HepG2 (cell line): ENCODE data around the gene PHYHIPL. TPM values are rescaled to one million over a fixed set of nuclear protein-coding genes. Genes with fewer than 3 reads are reported as not detected.

ENCODE experiments used
- ATAC-seq: fragments of 200-7000 bp; cut with Tn5 transposase; 3 replicates; pipeline ENCODE4 v1.9.1; 2020; ENCODE audit warnings: mild to moderate bottlenecking, moderate library complexity
- BruUV-seq: library from RNA; stranded (reverse); fragments of 400-500 nt; replicated peaks from 2 replicates; lab custom pipeline; 2021; lab: Mats Ljungman, UMichigan
- CTCF ChIA-PET: fragments of 300-600 bp; formaldehyde crosslinking; extraction: SDS; loops from one replicate; lab custom pipeline; 2021; ENCODE audit warnings: low total read pairs, inconsistent platforms, low intra/inter-chr PET ratio; lab: Yijun Ruan, JAX
- POLR2A ChIA-PET: fragments of 350-600 bp; sonication (Branson Sonifier 250); formaldehyde crosslinking; loops from one replicate; lab custom pipeline; 2020; ENCODE audit warnings: antibody characterized with exemption, inconsistent platforms; lab: Yijun Ruan, JAX
- DNase-seq: peaks from one replicate; pipeline ENCODE4 v3.0.0-alpha.2; 2015; ENCODE audit warnings: low spot score
- FAIRE-seq: peaks from 3 replicates; lab custom pipeline; 2011; peaks lifted over from hg19 to GRCh38; lab: Jason Lieb, UNC
- H2AFZ ChIP-seq: one replicate; pipeline ENCODE4 v1.6.1; 2011; ENCODE audit warnings: low read length, inconsistent platforms
- H3K27ac ChIP-seq: fragments of 300-600 bp; 3 replicates; pipeline ENCODE4 v1.8.0; 2011; ENCODE audit warnings: mixed run types, mild to moderate bottlenecking, mixed read lengths, low read length, inconsistent platforms; ENCODE audit not compliant: insufficient read depth; ENCODE audit errors: extremely low read length
- H3K27me3 ChIP-seq, 2 experiments: fragments of 200-600 bp in 1 of 2; 2 replicates in 1 of 2; 3 replicates in 1 of 2; pipeline versions ENCODE4 v1.6.0 to v1.8.0; 2011; ENCODE audit warnings: low read length in 2 of 2, mild to moderate bottlenecking in 2 of 2, moderate library complexity in 2 of 2, inconsistent platforms in 1 of 2; ENCODE audit not compliant: insufficient read depth in 2 of 2, control insufficient read depth in 1 of 2
- H3K36me3 ChIP-seq, 2 experiments: fragments of 200-600 bp in 1 of 2; replicated peaks in 1 of 2; 2 replicates in 1 of 2; 3 replicates in 1 of 2; pipeline versions ENCODE4 v1.5.1 to v1.8.0; 2011; ENCODE audit warnings: low read length in 2 of 2, inconsistent platforms in 1 of 2; ENCODE audit not compliant: insufficient read depth in 2 of 2, control insufficient read depth in 1 of 2
- H3K4me1 ChIP-seq: 2 replicates; pipeline ENCODE4 v1.5.1; 2012; ENCODE audit warnings: low read length, inconsistent platforms; ENCODE audit not compliant: insufficient read depth
- H3K4me2 ChIP-seq: 2 replicates; pipeline ENCODE4 v1.6.0; 2011; ENCODE audit warnings: low read depth, low read length, inconsistent platforms
- H3K4me3 ChIP-seq, 3 experiments: fragments of 200-600 bp in 1 of 3; sonication (generic), shearing (Covaris generic) in 1 of 3; replicated peaks in 1 of 3; 2 replicates each; pipeline ENCODE4 v1.5.1; 2011 to 2016; ENCODE audit warnings: low read length in 3 of 3, inconsistent platforms in 2 of 3, low read depth in 2 of 3, mild to moderate bottlenecking in 2 of 3, control low read depth in 1 of 3, mixed read lengths in 1 of 3; ENCODE audit not compliant: insufficient read depth in 1 of 3
- H3K79me2 ChIP-seq: one replicate; pipeline ENCODE4 v1.6.1; 2011; ENCODE audit warnings: low read length, inconsistent platforms; ENCODE audit not compliant: insufficient read depth
- H3K9ac ChIP-seq: 2 replicates; pipeline ENCODE4 v1.6.0; 2011; ENCODE audit warnings: mild to moderate bottlenecking, low read depth, low read length, inconsistent platforms; ENCODE audit not compliant: insufficient read depth
- H3K9me3 ChIP-seq: 2 replicates; pipeline ENCODE4 v1.5.1; 2012; ENCODE audit warnings: mild to moderate bottlenecking, low read length
- H4K20me1 ChIP-seq: 2 replicates; pipeline ENCODE4 v1.6.0; 2011; ENCODE audit warnings: inconsistent platforms, mild to moderate bottlenecking, low read length, moderate library complexity; ENCODE audit not compliant: insufficient read depth
- ATF6 ChIP-seq: sonication (generic); formaldehyde crosslinking; conservative IDR thresholded peaks from 2 replicates; pipeline ENCODE4 v1.4.0; 2020; ENCODE audit warnings: missing genetic modification reagents
- ATF7-NPFF ChIP-seq: sonication (generic); formaldehyde crosslinking; IDR thresholded peaks from 2 replicates; pipeline ENCODE4 v1.8.1; 2023; ENCODE audit warnings: mild to moderate bottlenecking, low read depth, missing genetic modification reagents, moderate library complexity
- SRSF9 ChIP-seq: fragments of 200-400 bp; formaldehyde crosslinking; IDR thresholded peaks from 2 replicates; pipeline ENCODE4 v1.6.1; 2018; ENCODE audit warnings: borderline replicate concordance, mild to moderate bottlenecking, low read depth, low read length; ENCODE audit not compliant: insufficient read depth, poor library complexity, severe bottlenecking
- TRAFD1 ChIP-seq: sonication (generic); formaldehyde crosslinking; IDR thresholded peaks from 2 replicates; pipeline ENCODE4 v1.5.1; 2020; ENCODE audit warnings: missing genetic modification reagents, mild to moderate bottlenecking, borderline replicate concordance
- ZNF276 ChIP-seq: sonication (generic); formaldehyde crosslinking; IDR thresholded peaks from 2 replicates; pipeline ENCODE4 v1.4.0; 2020; ENCODE audit warnings: mild to moderate bottlenecking, low read depth, missing genetic modification reagents
- ZNF33A ChIP-seq: sonication (generic); formaldehyde crosslinking; IDR thresholded peaks from 2 replicates; pipeline ENCODE4 v1.5.1; 2020; ENCODE audit warnings: missing genetic modification reagents, mild to moderate bottlenecking, moderate library complexity, borderline replicate concordance
- ZNF891 ChIP-seq: sonication (generic); formaldehyde crosslinking; IDR thresholded peaks from 2 replicates; pipeline ENCODE4 v1.5.0; 2020; ENCODE audit warnings: mild to moderate bottlenecking, missing genetic modification reagents
- WGBS: methylation state at CpG from one replicate; pipeline ENCODE4 v1.1.6; 2017; ENCODE audit warnings: low lambda C conversion rate; 5-methylcytosine and 5-hydroxymethylcytosine counted together
- in situ Hi-C: cut with HindIII; loops from 2 replicates; pipeline ENCODE4 v1.10.0; 2017; ENCODE audit warnings: low pct_unique_long_range_greater_than_20kb; ENCODE audit not compliant: extremely low pct_ligation_motif_present
- intact Hi-C: fragments of 100-400 bp; cut with micrococcal nuclease; formaldehyde crosslinking; loops from one replicate; pipeline ENCODE4 v1.10.0; 2022; ENCODE audit not compliant: unreplicated experiment
- polyA plus RNA-seq, 8 experiments: library from polyadenylated mRNA; depleted of rRNA in 3 of 8; stranded (reverse) in 7 of 8; unstranded in 1 of 8; fragments of >200 nt; fragmentation: Illumina TruSeq in 4 of 8; extraction: Trizol in 4 of 8; gene quantifications; 2 replicates each; pipeline versions ENCODE4 v1.2.1 to v1.2.3, GENCODE V29; 2011 to 2016; ENCODE audit warnings: low read depth in 4 of 8, missing spikeins in 1 of 8, mixed read lengths in 1 of 8; ENCODE audit not compliant: insufficient read depth in 1 of 8
- total RNA-seq, 5 experiments: library from RNA; depleted of rRNA; stranded (reverse); fragments of >200 nt; fragmentation: Illumina TruSeq; extraction: Trizol; gene quantifications; 2 replicates each; pipeline ENCODE4 v1.2.3, GENCODE V29; 2016; ENCODE audit warnings: low read depth in 1 of 5

The PHYHIPL gene
- total and polyA plus RNA-seq, 2 of the 13 experiments (the other 11 are each of a cell fraction or from before 2014, with no cell fraction given), result 40.6 to 78.5 TPM

DNA sequence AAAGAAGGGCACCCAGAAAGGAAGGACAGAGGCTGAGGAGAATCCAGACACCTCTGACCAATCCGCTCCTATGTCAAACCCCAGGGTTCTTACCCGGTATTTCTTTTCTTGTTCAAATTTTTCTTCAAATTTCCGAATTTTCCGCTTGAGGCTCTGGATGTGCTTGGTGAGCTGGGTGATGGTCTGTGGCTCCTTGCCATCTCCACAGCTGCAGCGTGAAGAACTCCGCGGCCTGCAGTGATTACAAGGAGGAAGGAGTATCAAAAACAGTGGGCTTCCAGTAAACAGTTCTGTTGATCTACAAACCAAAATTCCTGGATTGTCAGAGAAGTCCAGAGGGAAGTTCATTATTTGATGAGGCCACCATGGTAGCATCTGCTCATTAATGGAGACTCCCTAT, 92.0 kb downstream of the PHYHIPL start:
- no TSS peak for BruUV-seq
- Histone ChIP-seq H3K27me3 (no peaks in the 10 kb centered on the region), H3K4me1 (no peaks in the 10 kb centered on the region), H3K9me3 (no peaks in the 10 kb centered on the region), H2AFZ (no peak overlapping the region), H4K20me1 (no peaks in the 10 kb centered on the region), H3K27ac (no peak overlapping the region), H3K4me2 (no peak overlapping the region), H3K9ac (no peak overlapping the region), H3K4me3 (no peak overlapping the region), H3K36me3 (no peaks in the 10 kb centered on the region), H3K79me2 (no peaks in the 10 kb centered on the region)
- intact Hi-C loops, result no loop called here
- FAIRE-seq (no peak), DNase-seq (no peak), ATAC-seq (no peak)
- CTCF ChIA-PET, result no interaction called here
- 93% methylated on average over 7 of the region's 7 CpGs for WGBS
- in situ Hi-C loops, result no loop called here
- TF ChIP-seq SRSF9 (no peak), ATF7-NPFF (CRISPR knock-in tag) (no peak), ZNF33A (CRISPR knock-in tag) (no peak), ATF6 (CRISPR knock-in tag) (no peak), ZNF276 (CRISPR knock-in tag) (no peak), ZNF891 (no peak), TRAFD1 (no peak)
- POLR2A ChIA-PET, result no interaction called here
